ENCODE results near the gene SERPINA9. TPM values are rescaled to one million over a fixed set of nuclear protein-coding genes. Genes with fewer than 3 reads are reported as not detected.
A peak's percentile ranks its signal among the peaks of the same experiment; 100 is the strongest.

SERPINA9 gene
- total RNA-seq, 1 donor from 2014 or later: not detected

DNA sequence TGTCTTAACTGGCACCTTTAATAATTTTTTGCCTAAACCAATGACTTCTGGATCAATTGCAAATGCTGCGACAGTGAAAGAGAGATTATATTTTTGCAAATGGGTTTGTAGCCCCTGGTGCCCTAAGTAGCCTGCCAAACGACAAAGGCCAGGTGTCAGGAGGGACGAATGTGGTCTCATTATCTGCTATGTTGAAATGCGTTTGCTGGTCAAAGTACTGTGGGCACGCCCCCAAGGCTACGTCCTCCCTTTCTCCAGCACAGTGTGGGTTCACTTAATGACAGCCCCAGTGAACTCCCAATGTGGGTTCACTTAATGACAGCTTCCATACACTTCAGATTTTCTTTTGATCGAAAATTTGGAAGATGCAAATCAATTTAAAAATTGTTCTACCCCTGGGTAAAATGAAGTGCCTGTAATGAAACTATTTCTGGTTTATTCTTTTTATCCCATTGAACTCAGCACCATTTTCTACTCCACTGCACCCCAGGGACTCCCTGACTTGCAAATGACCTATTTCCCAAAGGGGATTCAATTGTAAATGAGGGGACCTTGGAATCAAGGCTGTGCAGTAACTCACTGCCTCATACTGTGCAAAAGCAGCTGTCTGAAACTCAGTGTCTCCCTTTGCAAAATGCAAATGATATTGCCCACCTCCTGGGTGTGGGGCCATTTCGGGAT lies 24.8 kb downstream of the SERPINA9 start:
- Mint-ChIP-seq H3K4me1 (ENCODE audit: unreplicated experiment) (no peaks in the 10 kb centered on the region), H3K36me3 (ENCODE audit: unreplicated experiment) (no peaks in the 10 kb centered on the region), H3K9me3 (ENCODE audit: unreplicated experiment) (peaks cover 12% of the 10 kb centered on the region), H3K4me3 (ENCODE audit: unreplicated experiment) (no peak overlapping the region), H3K27ac (ENCODE audit: unreplicated experiment) (no peak overlapping the region), H3K27me3 (ENCODE audit: unreplicated experiment) (peaks cover 45% of the 10 kb centered on the region)
- peak; percentile 38 for DNase-seq (ENCODE audit: extremely low spot score, unreplicated experiment)
- TF ChIP-seq, protein P1, sequence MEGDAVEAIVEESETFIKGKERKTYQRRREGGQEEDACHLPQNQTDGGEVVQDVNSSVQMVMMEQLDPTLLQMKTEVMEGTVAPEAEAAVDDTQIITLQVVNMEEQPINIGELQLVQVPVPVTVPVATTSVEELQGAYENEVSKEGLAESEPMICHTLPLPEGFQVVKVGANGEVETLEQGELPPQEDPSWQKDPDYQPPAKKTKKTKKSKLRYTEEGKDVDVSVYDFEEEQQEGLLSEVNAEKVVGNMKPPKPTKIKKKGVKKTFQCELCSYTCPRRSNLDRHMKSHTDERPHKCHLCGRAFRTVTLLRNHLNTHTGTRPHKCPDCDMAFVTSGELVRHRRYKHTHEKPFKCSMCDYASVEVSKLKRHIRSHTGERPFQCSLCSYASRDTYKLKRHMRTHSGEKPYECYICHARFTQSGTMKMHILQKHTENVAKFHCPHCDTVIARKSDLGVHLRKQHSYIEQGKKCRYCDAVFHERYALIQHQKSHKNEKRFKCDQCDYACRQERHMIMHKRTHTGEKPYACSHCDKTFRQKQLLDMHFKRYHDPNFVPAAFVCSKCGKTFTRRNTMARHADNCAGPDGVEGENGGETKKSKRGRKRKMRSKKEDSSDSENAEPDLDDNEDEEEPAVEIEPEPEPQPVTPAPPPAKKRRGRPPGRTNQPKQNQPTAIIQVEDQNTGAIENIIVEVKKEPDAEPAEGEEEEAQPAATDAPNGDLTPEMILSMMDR (IDR thresholded peaks at IDR 0.05): no peak

DNA sequence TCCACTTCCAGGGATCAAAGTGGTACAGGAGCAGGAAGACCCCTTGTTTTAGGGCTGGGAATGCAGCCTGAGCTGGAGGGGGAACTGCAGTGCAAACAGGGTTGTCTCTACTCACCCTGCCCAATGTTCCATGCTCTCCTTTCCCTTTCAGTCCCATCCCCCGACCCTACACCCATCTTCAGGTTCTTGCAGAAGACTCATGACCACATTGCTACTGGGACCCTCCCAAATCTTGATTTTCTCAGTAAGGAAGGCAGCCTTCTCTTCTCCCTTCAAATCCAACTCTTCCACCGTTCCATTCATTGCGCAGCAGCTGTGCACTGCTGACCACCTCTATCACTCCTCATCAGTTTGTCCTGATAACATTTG lies 25.3 kb downstream of the SERPINA9 start:
- peaks cover 12% of the 10 kb centered on the region for H3K9me3 Mint-ChIP-seq (ENCODE audit: unreplicated experiment)
- H3K4me1 Mint-ChIP-seq (ENCODE audit: unreplicated experiment): no peaks in the 10 kb centered on the region
- DNase-seq (ENCODE audit: extremely low spot score, unreplicated experiment): no peak
- H3K27ac Mint-ChIP-seq (ENCODE audit: unreplicated experiment): no peak overlapping the region
- H3K36me3 Mint-ChIP-seq (ENCODE audit: unreplicated experiment): no peaks in the 10 kb centered on the region
- H3K4me3 Mint-ChIP-seq (ENCODE audit: unreplicated experiment): no peak overlapping the region
- TF ChIP-seq, protein P1 (IDR thresholded peaks at IDR 0.05): no peak
- H3K27me3 Mint-ChIP-seq (ENCODE audit: unreplicated experiment): peaks cover 45% of the 10 kb centered on the region

DNA sequence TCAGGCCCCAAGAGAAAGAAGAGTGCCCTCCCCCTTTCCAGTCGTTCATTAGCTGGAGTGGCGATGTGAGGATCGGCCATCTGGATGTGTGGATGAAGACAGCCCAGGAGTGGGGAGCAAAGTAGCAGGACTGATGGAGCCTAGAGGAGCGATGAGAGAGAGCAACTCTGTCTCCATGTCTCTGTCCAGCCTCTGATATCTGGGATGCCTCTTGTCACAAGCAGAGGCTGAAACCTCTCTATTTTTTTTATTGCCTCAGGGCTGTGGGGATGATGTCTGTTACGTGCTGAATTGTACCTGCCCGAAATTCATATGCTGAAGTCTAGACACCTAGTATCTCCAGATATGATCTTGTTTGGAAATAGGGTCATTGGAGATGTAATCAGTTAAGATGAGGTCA lies 26.1 kb downstream of the SERPINA9 start:
- peaks cover 45% of the 10 kb centered on the region for H3K27me3 Mint-ChIP-seq (ENCODE audit: unreplicated experiment)
- TF ChIP-seq, protein P1 (IDR thresholded peaks at IDR 0.05): no peak

DNA sequence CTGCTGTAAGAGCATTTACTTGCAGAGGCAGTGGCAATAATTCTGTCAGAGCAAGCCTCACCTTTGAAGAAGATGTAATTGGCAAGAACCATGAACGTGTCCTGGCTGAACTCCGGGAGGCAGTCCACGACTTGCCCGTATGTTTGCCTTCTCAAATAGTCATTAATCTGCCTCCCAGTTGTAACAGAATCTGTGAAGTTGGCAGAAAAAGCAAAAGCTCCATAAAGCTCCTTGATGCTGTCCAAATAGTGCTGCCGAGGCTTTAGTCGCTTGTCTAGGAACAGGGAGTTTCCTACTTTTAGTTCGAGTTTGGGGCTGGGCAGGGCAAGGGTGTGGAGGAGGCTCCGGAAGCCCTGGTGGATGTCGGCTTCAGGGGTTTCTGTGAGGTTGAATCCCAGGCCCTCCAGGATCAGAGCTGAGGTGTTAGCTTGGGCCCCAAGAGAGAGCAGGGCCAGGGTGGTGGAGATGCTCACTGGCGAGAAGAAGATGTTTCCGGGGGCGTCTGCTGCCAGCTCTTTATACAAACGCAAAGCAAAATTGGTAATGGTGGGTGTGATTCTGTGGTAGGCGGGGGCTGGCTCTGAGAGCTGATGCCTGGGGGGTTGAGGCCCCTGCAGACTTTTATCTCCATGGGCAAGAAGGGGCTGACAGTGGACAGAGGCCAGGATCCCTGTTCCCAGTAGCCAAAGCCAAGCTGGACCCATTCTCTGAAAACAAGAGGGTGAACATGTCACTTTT lies 27.8 kb downstream of the SERPINA9 start:
- H3K27ac Mint-ChIP-seq (ENCODE audit: unreplicated experiment): no peak overlapping the region
- H3K4me3 Mint-ChIP-seq (ENCODE audit: unreplicated experiment): no peak overlapping the region
- no peaks in the 10 kb centered on the region for H3K9me3 Mint-ChIP-seq (ENCODE audit: unreplicated experiment)
- peak; percentile 62 for DNase-seq (ENCODE audit: extremely low spot score, unreplicated experiment)
- no peaks in the 10 kb centered on the region for H3K4me1 Mint-ChIP-seq (ENCODE audit: unreplicated experiment)
- H3K27me3 Mint-ChIP-seq (ENCODE audit: unreplicated experiment): peaks cover 36% of the 10 kb centered on the region
- no peaks in the 10 kb centered on the region for H3K36me3 Mint-ChIP-seq (ENCODE audit: unreplicated experiment)
- TF ChIP-seq, protein P1 (IDR thresholded peaks at IDR 0.05): no peak

More for the DNA sequence above, 26.1 kb downstream of the SERPINA9 start:
- DNase-seq (ENCODE audit: extremely low spot score, unreplicated experiment): peak; percentile 30
- H3K9me3 Mint-ChIP-seq (ENCODE audit: unreplicated experiment): peaks cover 12% of the 10 kb centered on the region
- no peak overlapping the region for H3K4me3 Mint-ChIP-seq (ENCODE audit: unreplicated experiment)
- no peaks in the 10 kb centered on the region for H3K4me1 Mint-ChIP-seq (ENCODE audit: unreplicated experiment)
- H3K27ac Mint-ChIP-seq (ENCODE audit: unreplicated experiment): no peak overlapping the region
- H3K36me3 Mint-ChIP-seq (ENCODE audit: unreplicated experiment): no peaks in the 10 kb centered on the region

DNA sequence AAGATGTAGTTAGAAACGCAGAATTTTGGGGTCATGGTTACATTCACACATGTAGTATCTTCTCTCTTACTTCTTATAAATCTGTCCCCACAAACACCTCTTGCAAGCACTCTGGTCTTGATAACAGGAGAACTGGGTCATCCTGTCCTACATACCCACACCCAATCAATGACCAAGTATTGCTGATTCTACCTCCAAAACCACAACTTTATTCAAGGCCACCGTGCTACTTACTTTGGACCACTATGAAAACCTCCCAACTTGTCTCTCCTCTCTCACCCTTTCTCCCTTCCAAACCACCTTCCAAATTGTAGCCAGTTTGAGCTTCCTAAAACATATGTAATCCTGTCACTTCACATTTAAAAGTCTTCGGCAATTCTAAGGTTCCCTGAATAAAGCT lies 28.8 kb downstream of the SERPINA9 start:
- Mint-ChIP-seq H3K4me3 (ENCODE audit: unreplicated experiment) (no peak overlapping the region), H3K36me3 (ENCODE audit: unreplicated experiment) (no peaks in the 10 kb centered on the region), H3K4me1 (ENCODE audit: unreplicated experiment) (no peaks in the 10 kb centered on the region), H3K9me3 (ENCODE audit: unreplicated experiment) (no peaks in the 10 kb centered on the region), H3K27me3 (ENCODE audit: unreplicated experiment) (peaks cover 32% of the 10 kb centered on the region), H3K27ac (ENCODE audit: unreplicated experiment) (no peak overlapping the region)
- TF ChIP-seq, protein P1 (IDR thresholded peaks at IDR 0.05): no peak
- DNase-seq (ENCODE audit: extremely low spot score, unreplicated experiment): no peak
